Measurements from ENCODE around the gene PPP2R2C.

PPP2R2C gene

GRCh38 chr4:6390356-6390755 is 82.1 kb downstream of the PPP2R2C start:
- Histone ChIP-seq H3K9me2 (replicated peaks; ENCODE audit: low read depth, low read length) (no peaks in the 10 kb centered on the region), H3K36me3 (ENCODE audit: insufficient read depth, low read length) (no peaks in the 10 kb centered on the region), H3K9me3 (ENCODE audit: insufficient read depth, low read depth, low read length) (no peaks in the 10 kb centered on the region), H3K4me2 (ENCODE audit: low read depth, low read length, poor library complexity, severe bottlenecking) (no peak overlapping the region), H2AFZ (ENCODE audit: low read length) (no peak overlapping the region), H3K4me3 (ENCODE audit: low read length, poor library complexity, severe bottlenecking) (no peak overlapping the region), H3F3A (ENCODE audit: low read depth) (no peaks in the 10 kb centered on the region), H3K27me3 (ENCODE audit: insufficient read depth, low read length, poor library complexity, severe bottlenecking) (no peaks in the 10 kb centered on the region), H3K9ac (ENCODE audit: low read depth, low read length, poor library complexity, severe bottlenecking) (no peak overlapping the region), H4K20me1 (ENCODE audit: insufficient read depth, low read length, poor library complexity, severe bottlenecking) (no peaks in the 10 kb centered on the region), H3K79me2 (ENCODE audit: insufficient read depth, low read length) (no peaks in the 10 kb centered on the region), H3K4me1 (ENCODE audit: insufficient read depth, low read length, poor library complexity, severe bottlenecking) (no peaks in the 10 kb centered on the region)
- TF ChIP-seq EZH2phosphoT487 (IDR thresholded peaks at IDR 0.05; ENCODE audit: borderline replicate concordance) (no peak), CTCF (conservative IDR thresholded peaks at IDR 0.05; ENCODE audit: low read length) (no peak)

GRCh38 chr4:6389142-6389825 is 83.1 kb downstream of the PPP2R2C start:
- H3K9ac ChIP-seq (ENCODE audit: low read depth, low read length, poor library complexity, severe bottlenecking), result no peak overlapping the region
- H3K4me2 ChIP-seq (ENCODE audit: low read depth, low read length, poor library complexity, severe bottlenecking), result no peak overlapping the region
- H4K20me1 ChIP-seq (ENCODE audit: insufficient read depth, low read length, poor library complexity, severe bottlenecking), result no peaks in the 10 kb centered on the region
- H2AFZ ChIP-seq (ENCODE audit: low read length), result no peak overlapping the region
- TF ChIP-seq EZH2phosphoT487 (IDR thresholded peaks at IDR 0.05; ENCODE audit: borderline replicate concordance), result no peak
- no peak for TF ChIP-seq CTCF (conservative IDR thresholded peaks at IDR 0.05; ENCODE audit: low read length)
- H3K9me3 ChIP-seq (ENCODE audit: insufficient read depth, low read depth, low read length), result no peaks in the 10 kb centered on the region
- no peaks in the 10 kb centered on the region for H3K9me2 ChIP-seq (replicated peaks; ENCODE audit: low read depth, low read length)
- H3F3A ChIP-seq (ENCODE audit: low read depth), result no peaks in the 10 kb centered on the region
- no peaks in the 10 kb centered on the region for H3K27me3 ChIP-seq (ENCODE audit: insufficient read depth, low read length, poor library complexity, severe bottlenecking)
- no peaks in the 10 kb centered on the region for H3K79me2 ChIP-seq (ENCODE audit: insufficient read depth, low read length)
- no peak overlapping the region for H3K4me3 ChIP-seq (ENCODE audit: low read length, poor library complexity, severe bottlenecking)
- H3K36me3 ChIP-seq (ENCODE audit: insufficient read depth, low read length), result no peaks in the 10 kb centered on the region
- no peaks in the 10 kb centered on the region for H3K4me1 ChIP-seq (ENCODE audit: insufficient read depth, low read length, poor library complexity, severe bottlenecking)

GRCh38 chr4:6388713-6389112 is 83.7 kb downstream of the PPP2R2C start:
- Histone ChIP-seq H3K4me2 (ENCODE audit: low read depth, low read length, poor library complexity, severe bottlenecking) (no peak overlapping the region), H3K9ac (ENCODE audit: low read depth, low read length, poor library complexity, severe bottlenecking) (no peak overlapping the region), H2AFZ (ENCODE audit: low read length) (no peak overlapping the region), H3K9me3 (ENCODE audit: insufficient read depth, low read depth, low read length) (no peaks in the 10 kb centered on the region), H3K79me2 (ENCODE audit: insufficient read depth, low read length) (no peaks in the 10 kb centered on the region), H4K20me1 (ENCODE audit: insufficient read depth, low read length, poor library complexity, severe bottlenecking) (no peaks in the 10 kb centered on the region), H3K27me3 (ENCODE audit: insufficient read depth, low read length, poor library complexity, severe bottlenecking) (no peaks in the 10 kb centered on the region), H3K9me2 (replicated peaks; ENCODE audit: low read depth, low read length) (no peaks in the 10 kb centered on the region), H3K4me3 (ENCODE audit: low read length, poor library complexity, severe bottlenecking) (no peak overlapping the region), H3F3A (ENCODE audit: low read depth) (no peaks in the 10 kb centered on the region), H3K36me3 (ENCODE audit: insufficient read depth, low read length) (no peaks in the 10 kb centered on the region), H3K4me1 (ENCODE audit: insufficient read depth, low read length, poor library complexity, severe bottlenecking) (no peaks in the 10 kb centered on the region)
- TF ChIP-seq CTCF (conservative IDR thresholded peaks at IDR 0.05; ENCODE audit: low read length) (no peak), EZH2phosphoT487 (IDR thresholded peaks at IDR 0.05; ENCODE audit: borderline replicate concordance) (no peak)
